NCI-H1092 treated with DMSO at 0.1 percent for 48 hours (cell line): ENCODE results near the gene DMD.
"Not testable (repeated sequence)": the region's sequence is repeated elsewhere in the genome, so short reads cannot be mapped to it uniquely, and the experiment has no call there.

ENCODE experiments used
- DNase-seq: peaks from one replicate; lab custom pipeline; 2025; lab: John Stamatoyannopoulos, UW

DMD gene

DNA sequence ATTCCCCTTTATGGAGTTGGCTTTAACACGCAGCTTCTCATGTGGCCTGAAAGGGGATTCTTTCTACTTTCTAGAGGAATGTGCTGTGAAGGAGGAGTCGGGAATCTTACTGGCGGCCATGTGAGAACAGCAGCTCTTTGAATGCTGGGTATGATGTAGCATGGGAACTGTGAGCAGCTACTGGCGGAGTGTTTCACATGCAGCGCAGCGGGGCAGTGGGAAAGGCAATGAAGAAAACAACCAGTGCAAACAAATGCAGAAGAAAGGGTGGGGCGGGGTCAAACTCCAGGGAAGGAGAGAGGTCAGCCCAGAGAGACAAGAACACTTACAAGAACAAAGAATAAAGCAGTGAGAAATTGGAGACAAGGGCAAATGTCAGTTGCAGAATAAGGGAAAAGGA, 1775.8 kb downstream of the DMD start:
- no peak for DNase-seq

DNA sequence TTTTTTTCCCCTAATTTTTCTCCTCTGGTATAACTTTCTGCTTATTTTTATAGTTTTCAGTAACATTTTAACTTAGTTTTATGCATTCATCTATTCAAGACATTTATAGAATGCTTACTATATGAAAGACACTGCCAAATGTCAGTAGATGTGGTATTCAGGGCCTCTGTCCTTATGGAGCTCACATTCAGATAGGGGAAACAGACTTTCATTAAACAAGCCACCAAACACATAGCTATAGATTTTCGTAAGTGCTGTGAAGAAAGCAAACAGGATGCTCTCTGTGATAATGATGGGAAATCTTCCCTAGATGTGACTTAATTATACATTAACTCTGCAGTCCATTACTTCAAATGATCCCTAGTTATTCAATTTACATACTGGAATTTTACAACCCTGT, 1777.5 kb downstream of the DMD start:
- no peak for DNase-seq

DNA sequence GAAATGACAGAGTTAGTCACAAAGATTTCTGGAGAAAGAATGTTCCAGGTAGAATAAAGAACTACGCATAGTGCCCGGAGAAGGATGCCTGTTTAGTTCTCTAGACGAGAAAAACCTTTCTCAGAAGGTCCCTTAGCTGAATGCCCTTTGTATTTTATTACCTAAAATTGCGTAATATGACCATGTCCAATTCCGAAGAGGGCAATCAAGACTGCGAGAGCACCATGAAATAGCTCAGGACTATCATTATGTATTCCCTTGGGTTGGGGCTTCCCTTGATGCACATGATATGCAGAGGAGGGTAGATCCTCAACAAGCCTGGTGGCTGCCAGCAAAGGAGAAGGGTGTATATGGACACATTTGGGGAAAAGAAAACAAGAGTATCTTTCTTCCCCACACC, 1781.4 kb downstream of the DMD start:
- no peak for DNase-seq

DNA sequence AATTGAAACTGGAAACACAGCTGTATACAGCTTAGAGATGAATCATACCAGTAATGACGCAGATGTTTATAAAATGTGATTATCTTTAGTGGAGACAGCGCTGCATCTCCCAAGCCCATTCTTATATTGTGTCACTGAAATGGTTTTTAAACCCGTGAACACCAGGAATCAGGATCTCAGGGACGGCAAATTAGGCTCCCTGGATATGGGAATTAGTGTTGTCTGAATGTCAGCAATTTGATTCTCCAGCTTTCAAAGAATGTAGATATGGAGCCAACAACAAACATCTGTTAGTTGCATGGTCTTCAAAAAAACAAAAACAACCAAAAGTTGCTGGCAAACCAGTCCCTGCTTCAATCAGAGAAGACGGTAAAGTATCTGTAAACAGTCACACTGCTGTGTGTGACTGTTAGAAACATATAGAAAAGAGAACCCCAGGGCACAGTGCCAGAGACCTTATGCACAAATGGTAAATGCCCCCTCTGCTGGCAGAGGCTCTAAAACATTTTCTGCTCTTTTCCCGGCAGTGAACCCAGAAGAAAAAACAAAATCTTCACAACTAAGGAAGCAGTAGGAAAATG, 1787.7 kb downstream of the DMD start:
- DNase-seq = peak; percentile 75

DNA sequence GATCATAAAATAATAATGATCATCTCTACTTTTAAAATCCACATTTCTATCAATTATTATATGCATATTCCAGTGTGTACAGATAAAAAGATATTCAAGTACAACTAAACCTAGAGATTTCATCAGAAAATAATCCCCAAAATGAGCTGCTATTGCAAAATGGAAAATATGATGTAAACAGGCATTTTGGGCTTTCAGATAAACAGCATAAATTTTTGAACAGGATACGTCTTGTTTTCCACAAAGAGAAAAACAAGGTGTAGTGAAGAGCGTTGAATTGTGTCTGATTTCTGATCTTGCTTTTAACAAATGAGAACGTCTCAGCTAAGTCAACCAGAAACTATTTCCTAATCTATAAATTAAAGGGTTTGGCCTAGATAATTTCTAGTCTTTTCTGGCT, 1789.9 kb downstream of the DMD start:
- no peak for DNase-seq

DNA sequence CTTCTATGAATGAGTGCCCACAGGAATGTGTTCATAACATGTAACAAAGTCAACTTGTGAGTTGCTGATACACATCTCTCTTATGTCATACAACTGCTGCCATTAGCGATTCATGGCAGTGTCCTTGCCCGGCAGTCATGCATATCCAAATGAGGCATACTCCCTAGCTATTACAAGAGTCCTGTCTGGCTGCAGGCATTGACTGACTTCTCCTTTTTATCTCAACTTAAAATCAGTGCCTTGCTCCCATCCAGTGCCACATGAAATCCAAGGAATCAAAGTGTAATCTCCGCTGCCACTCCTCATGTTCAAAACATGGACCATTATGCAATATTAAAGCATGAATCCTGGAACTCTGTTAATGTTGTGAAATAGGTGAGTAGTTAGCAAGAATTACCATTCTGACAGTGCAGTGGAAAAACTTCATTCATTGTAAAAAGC, 1790.6 kb downstream of the DMD start:
- DNase-seq = no peak

DNA sequence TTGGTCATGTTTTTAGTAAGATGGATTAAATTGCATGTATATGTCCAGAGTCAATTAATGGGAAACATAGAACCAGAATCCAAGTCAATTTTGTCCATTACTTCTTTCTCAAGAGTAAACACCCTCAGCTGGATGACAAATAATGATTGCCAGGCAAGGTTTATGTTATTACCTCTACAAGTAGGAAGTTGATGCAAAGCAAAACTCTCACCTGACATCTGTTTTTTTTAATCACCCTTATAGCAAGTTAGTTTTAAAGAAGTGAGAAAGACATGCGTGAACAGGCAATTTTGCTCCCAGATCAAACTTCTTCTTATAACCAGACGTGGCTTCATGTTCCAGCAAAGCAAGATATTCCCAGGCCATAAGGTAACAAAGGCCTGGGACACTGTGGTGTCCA, 1791.0 kb downstream of the DMD start:
- no peak for DNase-seq

DNA sequence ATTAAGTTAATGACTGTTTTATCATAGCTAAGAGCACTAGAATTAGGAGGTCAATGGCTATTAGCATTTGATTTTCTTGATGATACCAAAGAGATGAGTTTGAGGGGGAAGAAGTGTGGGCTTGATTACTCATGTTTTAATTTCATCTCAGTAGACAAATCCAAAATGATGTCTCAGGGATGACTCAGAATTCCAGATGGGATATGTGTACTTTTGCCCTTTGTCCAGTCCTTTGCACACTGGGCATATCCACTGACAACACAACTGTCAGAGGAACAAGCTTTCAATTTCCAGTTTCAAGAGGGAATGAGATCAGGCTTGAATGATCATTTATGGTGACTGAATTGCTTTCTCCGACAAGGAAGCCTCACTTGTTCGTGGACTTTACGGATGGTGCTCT, 1814.2 kb downstream of the DMD start:
- no peak for DNase-seq

DNA sequence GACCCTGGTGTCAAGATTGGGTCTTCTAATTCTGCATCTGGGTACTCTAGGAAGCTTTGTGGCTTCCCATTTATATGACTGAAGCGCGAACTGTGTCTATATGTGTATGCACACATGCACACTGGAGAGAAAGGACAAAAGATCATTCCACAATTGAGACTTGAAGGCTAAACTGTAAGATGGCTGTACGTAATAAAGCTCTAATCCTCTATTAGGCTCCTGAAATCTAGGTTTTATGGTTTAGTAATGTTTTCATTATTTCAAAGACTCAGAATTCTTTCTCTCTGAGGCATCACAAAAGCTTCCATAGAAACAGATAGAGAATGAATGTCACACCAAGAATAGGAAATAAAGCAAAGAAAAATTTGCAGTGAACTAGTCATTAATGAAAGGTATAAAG, 1818.8 kb downstream of the DMD start:
- no peak for DNase-seq

DNA sequence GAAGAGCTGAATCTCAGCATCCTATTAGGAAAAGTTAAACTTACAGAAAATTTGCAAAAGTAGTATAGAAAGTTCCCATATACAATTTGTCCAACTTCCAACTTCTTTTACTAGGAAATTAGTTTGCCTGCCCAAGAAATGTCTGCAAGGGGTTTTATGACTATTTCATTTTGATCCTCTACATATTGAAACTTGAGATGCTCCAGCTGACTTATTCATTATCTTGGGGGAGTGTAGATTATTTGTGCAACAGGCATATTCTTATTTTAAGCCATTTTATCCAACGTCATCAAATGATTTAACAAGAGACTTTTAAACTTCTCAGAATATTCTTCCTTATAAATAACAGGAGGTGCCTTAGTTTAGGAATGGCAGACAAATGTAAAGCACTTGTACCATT, 1822.4 kb downstream of the DMD start:
- no peak for DNase-seq

DNA sequence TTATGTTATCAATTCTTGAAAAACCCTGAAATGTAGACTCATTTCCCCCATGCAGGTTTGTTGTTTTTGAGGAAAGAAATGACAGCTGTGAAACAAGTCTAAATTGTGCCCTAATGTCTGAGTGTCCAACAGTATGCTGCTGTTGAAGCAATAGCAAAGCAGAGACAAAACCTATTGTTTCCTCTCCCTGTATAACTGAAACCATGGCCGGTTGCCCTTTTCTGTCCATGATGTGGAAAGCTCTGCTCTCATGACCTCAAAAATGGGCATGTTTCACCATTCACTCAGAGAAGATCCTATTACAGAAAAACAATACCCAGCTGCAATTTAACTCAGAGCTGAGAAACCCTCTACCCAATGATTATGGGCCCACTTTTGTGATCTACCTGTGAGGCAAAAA, 1826.9 kb downstream of the DMD start:
- no peak for DNase-seq

DNA sequence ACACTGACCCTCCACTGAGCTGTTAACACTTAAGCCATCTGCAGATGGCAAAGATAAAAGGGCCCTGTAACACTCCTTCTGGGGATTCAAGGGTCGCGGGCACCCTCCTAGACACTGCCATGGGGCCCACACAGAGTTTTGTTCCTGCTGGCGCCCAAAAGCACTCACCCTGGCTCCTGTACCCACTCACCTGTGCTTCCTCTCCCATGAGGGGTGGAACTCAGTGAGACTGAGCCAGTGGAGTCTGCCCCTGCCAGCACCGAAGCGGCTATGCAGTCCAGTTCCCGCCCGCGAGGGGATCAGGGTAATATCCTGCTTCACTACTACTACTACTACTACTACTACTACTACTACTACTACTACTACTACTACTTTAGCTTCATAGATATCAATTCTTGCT, 1827.4 kb downstream of the DMD start:
- DNase-seq = no peak

DNA sequence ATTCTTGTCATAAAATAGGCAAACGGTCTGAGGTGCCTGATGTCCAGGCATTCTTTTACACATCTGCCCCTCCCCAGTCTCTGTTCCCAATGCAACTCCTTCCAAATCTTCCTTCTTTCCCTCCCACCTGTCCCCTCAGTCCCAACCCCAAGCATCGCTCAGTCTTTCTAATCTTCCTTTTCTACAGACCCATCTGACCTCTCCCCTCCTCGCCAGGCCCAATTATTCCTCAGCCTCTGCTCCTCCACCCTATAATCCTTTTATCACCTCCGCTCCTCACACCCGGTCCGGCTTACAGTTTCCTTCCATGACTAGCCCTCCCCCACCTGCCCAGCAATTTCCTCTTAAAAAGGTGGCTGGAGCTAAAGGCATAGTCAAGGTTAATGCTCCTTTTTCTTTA, 1832.4 kb downstream of the DMD start:
- DNase-seq = not testable (repeated sequence)

DNA sequence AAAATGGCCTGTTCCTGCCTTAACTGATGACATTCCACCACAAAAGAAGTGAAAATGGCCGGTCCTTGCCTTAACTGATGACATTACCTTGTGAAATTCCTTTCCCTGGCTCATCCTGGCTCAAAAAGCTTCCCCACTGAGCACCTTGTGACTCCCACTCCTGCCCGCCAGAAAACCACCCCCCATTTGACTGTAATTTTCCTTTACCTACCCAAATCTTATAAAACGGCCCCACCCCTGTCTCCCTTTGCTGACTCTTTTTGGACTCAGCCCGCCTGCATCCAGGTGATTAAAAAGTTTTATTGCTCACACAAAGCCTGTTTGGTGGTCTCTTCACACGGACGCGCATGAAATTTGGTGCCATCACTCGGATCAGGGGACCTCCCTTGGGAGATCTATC, 1833.5 kb downstream of the DMD start:
- not testable (repeated sequence) for DNase-seq

DNA sequence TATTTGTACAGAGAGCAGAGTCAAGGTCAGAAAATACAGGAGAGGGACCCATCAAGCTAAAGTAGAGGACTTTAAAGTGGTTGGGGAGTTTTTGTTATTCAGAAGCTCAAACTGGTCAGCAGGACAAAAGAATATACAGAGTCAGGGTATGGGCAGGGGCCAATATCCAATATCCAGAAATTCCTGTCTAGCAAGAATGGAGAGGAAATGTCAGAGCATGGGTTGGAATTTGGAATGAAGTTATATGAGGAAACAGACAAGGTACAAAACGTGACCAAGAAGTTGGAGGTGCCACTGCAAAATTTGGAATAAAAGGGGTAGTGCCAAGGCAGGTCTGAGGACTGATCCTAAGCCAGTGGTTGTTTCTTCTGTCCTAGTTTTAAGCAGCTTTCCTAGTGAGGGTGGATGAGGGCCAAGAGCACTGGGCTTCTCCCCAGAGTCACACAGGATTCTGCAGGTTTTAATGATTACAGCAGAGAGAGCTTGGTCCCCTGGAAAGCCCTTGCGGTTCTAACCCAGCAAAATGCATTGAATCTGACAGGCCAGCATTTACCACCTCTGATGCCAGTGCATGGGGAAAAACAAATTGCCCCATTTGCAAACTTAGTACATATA, 1834.8 kb downstream of the DMD start:
- DNase-seq = no peak

DNA sequence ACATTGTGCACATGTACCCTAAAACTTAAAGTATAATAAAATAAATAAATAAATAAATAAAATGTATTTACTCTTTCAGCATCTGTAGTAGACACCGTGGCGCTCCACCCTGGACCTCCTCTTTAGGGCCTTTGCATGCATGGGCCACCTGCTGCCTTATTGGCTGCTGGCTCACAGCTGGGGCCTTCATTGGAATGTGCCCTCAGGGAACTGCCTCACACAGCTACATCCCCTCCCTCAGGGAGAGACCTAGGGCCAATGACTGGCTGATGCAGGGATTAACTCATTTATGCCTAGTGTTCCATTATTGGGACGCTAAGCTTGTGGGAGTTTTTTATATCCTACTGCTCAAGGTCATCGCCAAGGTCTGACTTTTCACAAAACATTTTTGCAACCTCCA, 1836.6 kb downstream of the DMD start:
- no peak for DNase-seq

DNA sequence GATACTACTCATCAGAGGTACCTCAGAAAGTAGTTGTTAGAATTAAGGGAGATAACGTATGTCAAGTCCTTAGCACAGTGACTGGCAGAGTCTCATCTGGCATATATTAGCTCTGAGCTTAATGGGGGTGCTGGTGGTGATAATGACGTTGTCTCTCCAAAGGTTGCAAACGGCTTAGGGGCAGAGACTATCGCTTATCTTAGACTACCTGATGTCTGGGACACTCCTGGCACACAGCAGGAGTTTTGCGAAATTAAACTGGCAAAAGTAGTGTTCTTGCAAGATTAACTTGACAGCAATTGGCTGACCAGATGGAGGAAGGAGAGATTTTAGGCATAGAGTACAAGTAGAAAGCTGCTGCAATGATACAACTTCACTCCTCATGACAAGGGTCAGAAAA, 1839.4 kb downstream of the DMD start:
- no peak for DNase-seq

DNA sequence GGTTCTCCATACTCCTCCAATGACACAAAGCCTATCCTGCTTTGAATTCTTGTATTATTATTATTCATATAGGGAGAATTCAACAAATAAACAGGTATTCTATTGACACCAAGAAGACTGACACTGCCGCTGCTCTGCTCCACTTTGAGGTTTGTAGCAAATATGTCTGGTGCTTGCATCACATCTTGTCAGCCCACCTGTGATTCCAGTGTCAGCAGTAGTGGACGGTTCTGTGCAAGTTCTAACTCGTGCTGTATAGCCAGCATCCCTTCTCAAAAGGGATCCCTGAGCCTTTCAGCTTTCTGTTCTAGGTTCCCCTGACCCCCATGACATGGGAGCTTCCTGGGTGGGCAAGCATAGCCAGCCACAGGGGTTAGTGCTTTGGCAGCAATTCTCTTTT, 1843.5 kb downstream of the DMD start:
- DNase-seq = no peak

DNA sequence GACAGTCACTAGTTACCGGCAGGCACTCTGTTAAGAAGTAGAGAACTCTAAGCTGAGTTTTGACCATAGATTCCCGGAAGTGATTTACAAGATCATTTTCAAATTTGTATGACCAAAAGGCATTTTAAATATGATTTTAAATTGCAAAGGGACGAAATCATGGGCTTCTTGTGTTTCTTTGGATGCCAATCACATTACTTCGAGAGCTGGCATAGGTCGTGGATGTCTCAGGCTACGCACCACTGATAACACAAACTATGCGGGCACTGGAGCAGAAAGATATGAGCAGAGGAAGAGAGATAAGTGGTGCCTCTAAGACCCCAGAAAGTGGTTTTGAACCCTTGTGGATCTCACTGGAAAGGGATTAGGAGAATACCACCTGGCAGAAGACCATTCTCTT, 1845.3 kb downstream of the DMD start:
- DNase-seq = no peak

DNA sequence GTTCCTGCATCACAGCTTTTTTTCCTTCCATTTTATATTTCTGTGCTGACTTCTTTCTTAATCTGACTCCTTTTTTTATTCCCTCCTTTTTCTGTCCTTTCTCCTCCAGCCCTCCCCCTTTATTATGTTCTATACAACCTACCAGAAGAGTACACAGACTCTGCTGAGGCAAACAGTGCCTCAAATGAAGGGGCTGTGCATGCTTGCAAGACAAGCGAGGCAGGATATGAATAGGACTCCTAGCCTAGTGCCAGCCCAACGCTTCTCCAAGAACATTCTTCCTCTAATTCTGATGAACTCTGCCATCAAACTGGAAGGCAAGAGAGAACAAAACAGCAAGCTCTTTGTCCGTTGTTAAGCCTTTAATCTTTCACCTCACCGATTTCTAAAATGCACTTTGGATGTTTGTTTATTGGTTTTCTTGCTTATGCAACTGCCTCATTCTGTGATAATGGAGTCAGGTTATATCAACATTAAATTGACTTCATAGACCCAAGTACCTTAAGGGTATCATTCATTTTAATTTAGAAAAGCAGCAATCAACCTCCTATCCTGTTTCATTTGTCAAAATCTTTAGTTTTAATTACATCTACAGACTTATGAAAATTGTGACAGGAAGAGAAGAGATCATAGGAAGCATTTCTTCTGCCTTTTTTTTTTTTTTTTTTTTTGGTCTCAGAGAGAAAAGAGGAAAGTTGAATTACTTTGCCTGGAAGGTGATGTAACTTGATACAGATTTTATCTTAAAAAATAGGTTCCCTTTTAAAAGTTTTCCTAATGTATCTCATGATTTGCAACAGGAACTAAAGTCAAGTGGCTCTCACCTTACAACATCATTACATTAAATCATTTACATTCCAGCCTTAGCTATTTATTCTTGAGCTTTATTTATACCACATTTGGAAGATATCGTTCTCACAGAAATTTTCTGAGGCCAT, 1854.8 kb downstream of the DMD start:
- DNase-seq = no peak

DNA sequence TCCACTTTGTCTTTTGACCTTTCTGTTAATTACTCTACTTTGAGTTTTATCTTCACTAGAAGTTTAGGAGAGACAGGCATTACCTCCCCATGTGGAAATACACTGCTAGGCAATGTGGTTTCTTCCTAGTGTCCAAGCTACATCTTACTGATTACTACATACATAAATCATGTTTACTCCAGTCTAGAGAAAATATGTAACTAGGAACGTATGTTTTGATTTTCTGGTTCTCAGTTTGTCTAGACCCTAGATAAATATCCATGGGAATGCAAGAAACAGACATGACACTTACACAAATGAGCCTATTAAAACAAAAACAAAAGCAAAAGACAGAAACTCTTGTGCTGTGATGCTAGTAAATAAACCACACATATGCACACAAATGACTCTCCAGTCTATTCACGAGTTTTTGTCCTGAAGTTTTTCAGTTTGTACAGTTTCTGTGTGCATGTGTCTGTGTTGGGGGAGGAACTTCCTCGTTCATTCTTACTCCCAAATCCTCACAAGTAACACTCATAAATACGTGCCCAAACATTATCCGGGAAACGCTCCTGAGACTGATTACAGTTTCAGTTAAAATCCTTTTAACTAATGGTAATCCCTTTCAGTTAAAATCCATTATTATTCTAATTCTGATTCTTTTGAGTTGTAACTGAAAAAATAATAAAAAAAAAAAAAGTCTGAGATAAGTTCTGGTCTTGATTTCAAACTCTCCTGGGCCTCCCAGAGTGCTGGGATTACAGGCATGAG, 1856.0 kb downstream of the DMD start:
- DNase-seq = no peak

DNA sequence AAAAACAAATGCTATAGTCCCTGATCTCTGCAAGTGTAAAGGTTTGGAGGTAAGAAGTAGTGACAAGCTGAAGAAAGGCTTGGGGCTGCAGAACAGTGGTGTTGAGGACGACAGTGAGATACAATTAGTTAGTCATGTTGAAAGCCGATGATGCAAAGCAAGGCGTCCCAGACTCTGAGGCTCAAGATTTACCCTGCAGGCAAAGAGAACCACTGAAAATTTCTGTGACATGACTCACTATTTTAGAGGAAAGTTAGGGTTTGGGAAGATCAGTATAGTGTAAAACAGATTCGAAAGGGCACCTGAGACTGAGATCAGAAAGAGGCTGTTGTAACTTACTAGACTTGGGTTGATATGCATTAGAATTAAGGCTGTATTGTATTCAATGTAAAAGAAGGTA, 1858.3 kb downstream of the DMD start:
- DNase-seq = no peak

DNA sequence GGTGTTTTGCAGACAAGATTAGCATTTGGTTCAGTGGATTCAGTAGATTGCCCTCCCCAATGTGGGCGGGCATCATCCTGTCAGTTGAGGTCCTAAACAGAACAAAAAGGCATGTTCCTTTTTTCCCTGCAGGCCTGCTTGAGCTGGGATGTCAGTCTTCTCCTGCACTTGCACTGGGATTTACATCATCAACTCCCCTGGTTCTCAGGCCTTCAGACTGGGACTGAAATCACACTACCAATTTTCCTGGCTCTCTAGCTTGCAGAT, 1860.6 kb downstream of the DMD start:
- DNase-seq = no peak
